A172 (cell line): ENCODE measurements around the gene DIP2B. TPM values are rescaled to one million over a fixed set of nuclear protein-coding genes. Genes with fewer than 3 reads are reported as not detected.

Experiments used
- DNase-seq: peaks from one replicate; pipeline ENCODE4 v3.0.0-alpha.2; 2015; ENCODE audit warnings: low spot score
- total RNA-seq: library from RNA; depleted of rRNA; stranded (reverse); fragments of >200 nt; shearing (Covaris generic); gene quantifications from 2 replicates; pipeline ENCODE4 v1.2.3, GENCODE V29; 2014

The DIP2B gene
- total RNA-seq, 1 experiment from 2014 or later = 25.0 TPM

DNA sequence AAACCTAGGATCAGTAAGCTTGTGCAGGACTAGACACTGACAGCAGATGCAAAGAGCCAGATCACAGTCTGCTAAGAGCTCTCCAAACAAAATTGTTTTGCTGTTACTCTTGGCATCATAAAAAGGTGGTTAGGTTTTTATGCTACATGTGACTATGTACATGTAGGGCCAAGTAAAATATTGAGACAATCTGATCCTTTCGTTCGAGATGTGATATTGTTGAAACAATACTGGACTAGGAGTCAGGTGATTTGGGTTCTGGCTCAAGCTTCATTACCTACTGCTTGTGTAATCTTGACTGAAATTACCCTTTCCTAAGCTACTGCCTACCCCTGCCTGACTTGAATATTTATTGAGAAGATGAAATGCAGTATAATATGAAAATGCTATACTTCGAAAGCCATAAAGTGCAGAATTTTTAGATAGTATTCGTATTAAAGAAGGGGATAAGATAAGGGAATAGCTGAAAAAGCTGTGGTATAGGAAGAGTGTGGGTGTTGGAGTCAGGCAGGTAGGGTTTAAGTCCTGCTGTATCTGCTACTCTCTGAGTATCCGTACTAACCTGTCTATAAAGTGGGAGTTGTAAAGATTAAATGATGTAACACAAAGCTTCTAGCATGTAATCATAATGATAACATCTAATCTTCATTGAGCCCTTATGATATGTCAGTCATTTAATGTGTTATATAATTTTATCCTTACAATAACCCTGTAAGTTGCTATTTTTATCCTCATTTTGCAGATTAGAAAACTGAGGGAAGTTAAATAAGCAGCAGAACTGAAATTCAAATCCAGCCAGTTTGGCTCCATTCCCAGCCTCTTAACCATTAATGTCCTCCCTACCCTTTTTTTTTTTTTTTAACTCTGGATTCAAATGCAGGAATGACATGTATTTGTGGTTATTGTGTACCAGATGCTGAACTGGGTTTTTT lies 220.5 kb downstream of the DIP2B start:
- no peak for DNase-seq

DNA sequence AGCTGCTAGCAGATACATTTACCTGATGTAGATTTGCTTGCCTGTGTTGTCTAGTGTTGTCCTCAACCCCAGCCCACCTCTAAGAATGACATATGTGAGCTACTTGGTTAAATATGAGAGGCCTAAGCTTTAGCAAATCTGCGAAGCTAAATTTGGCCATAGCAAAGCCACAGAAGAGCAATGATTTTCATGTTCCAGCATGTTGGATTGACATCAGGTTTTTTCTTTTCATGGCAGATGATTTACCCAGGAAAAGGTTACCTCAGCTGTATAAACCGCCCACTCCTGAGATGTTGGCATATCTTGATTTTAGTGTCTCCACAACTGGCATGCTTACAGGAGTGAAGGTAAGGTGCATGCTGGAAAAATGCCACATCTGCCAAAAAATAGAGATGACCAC lies 222.7 kb downstream of the DIP2B start:
- no peak for DNase-seq

DNA sequence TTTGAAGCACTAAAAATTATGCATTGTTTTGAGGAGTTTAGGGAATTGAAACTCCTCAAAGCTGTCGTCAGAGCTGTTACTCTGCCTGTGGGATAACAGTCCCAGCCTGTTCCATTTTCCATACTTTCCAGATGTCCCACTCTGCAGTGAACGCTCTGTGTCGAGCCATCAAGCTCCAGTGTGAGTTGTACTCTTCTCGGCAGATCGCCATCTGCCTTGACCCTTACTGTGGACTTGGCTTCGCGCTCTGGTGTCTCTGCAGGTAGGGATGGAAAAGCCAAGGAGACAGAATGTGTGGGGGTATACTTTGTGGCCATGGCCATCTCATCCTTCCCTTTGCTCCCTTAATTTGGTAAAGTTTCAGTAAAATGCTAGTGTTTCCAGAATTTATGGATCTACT lies 223.6 kb downstream of the DIP2B start:
- DNase-seq = no peak

DNA sequence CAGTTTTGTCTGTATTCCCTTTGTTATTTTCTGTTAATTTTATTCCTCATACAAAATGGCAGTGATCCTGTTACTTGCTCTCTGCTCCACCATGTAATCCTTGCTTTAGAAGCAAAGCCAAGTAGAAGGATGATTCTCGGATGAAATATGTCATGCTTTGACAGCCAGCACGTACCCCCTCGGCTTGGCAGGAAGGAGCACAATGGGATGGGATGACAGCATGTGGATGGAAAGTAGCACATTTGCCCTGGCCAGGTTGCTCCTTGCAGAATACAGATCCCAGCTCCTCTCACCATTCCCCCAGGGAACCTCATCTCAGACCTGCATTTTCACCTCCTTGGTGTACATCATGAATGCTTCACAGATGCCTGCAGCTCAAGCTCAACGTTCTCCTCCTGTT lies 224.1 kb downstream of the DIP2B start:
- DNase-seq = no peak

DNA sequence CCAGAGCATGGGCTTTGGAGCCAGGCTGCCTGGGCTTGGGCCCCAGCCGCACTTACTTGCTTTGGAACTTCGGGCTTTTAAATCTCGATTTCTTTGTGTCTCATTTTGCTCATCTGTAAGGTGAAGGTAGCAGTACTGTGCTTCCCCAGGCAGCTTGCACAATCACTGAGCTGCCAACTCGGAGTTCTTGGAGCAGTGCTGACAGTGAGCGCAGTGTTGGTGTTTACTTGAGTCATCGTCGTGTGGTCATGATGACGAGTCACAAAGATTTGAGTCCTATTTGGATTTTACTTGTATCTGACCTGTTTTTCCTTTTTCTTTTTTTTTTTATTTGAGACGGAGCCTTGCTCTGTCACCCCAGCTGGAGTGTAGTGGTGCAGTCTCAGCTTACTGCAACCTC lies 227.8 kb downstream of the DIP2B start:
- peak; percentile 76 for DNase-seq

DNA sequence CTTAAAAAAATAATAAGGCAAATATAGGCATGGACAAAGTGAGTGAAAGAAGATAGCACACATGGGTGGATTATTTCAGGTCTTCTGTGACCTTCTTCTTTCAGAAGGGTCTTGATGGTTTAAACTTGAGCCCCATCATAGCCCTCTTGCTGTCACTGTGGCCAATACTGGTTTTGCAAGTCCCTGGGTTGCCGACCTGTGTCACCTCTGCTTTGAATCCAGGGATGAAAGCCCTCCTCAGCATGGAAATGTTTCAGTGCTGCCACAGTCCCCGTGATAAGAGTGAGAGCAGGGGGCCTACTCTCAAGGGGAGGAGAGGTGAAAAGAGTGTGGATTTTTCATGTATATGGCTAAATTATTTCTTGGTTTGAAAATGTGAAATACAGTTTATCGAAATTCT lies 228.9 kb downstream of the DIP2B start:
- no peak for DNase-seq

DNA sequence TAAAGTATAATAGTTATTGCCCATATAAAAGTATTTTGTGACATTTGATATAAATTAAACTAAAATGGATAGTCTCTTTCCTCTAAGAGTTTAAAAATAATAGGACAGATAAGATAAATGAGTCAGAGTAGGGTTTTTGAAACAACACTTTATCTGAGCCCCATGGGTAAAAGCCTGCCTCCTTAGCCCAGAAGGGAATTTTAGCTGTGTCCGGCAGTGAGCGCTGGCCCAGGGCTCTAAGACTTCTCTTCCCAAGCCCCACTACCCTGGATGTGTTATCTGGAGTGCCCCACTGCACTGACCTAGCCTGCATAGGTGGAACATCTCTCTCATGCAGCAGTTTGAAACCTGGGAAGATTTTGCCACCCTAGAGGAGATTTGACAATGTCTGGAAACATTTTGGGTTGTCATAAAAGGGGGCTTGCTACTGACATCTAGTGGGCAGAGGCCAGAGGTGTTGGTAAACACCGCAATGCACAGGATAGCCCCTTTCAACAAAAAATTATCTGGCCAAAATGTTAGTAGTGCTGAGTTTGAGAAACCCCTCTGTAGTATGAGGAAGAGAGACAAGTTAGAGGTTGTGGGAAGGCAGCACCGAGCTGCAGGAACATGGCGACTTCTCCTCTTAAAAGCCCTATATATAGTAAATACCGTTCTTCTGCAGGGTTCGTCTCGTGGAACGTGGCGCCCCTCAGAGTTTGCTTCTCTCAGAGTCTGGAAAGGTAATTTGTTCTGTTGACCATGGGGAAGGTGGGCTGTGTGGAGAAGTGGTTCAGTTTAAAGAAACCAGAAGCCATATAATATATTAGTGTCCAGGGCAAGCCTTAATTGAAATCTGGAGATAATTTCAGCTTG lies 229.9 kb downstream of the DIP2B start:
- peak; percentile 11 for DNase-seq

DNA sequence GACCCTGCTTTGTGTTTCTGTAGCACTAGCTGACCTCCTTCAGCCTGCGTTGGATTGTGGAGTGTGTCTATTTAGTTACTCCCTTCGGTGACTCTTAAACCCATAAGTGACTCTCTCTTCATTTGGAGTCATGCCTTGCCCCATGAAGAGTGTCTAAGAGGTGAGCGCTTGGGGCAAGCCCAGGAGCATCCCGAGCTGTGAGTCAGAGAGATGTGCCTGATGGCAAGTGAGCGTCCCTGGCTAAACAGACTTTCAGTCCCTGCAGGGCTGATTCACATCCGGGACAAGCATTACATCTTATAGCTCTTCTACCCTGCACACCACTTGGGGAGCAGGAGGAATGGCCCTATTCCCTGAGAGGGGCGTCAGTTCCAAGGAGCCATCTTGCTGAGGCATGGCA lies 234.8 kb downstream of the DIP2B start:
- peak; percentile 23 for DNase-seq

DNA sequence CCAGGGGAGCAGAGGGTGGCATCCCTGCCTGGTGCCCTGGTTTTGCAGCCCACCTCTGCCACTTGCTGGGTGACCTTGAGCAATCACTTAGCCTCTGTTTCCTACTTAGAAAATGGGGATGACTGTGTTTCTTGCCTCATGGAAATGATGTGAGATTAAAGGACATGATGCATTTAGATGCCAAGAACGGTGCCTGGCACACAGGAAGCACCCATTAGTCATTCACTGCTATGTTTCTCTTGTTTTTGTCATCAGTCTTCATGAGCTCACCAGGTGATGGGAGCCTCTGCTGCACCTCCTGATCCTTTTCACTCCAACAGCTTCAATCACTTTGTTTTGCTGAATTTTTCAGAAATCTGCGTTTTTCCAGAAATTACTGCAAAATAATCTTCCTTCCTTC lies 235.5 kb downstream of the DIP2B start:
- peak; percentile 18 for DNase-seq

DNA sequence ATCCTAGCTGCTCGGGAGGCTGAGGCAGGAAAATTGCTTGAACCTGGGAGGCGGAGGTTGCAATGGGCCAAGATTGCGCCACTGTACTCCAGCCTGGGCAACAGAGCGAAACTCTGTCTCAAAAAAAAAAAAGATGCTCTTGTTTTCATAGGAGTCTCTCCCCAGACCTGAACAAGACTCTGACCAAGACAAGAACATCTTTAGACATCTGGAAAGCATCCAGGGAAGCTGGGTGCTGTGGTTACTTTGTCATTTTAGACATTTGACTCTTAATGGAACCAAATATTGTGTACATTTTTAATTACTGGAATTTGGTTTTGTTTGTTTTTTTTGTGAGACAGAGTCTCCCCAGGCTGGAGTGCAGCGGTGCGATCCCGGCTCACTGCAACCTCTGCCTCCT lies 238.0 kb downstream of the DIP2B start:
- no peak for DNase-seq

DNA sequence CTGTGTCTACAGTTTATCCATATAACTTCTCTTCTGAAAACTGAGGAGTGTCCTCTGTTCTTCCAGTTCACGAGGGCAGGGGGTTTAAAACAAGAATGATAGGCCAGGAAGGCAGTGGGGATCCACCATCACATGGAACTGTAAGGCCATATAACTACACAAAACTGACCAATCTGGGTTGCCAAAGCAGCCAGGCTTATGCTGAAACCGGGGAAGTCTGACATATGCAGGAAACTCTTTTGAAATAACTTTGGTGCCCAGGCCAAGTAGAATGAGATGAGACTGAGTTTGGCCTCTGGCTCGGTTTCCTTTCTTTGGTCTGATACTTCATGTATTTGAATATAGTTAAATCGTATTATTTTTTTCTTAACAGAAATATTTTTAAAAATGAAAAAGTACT lies 241.1 kb downstream of the DIP2B start:
- no peak for DNase-seq

DNA sequence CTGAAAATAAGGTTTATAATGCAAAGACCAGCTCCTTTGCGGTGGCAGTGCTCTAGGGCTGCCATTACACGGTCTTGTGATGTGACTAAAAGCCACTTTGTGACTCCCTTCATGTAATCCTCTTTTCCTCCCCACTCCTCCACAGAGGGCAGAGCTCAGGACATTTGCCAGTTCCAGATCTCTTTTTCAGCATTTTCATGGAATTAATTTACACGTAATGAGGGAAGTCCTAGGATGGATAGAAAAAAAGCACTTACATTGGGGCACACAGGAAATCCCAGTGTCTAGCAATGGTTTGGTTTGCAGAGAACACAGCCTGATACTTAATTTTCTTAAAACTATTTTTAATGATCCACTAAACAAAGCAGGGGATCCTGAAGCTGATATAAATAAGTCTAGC lies 241.6 kb downstream of the DIP2B start:
- no peak for DNase-seq

DNA sequence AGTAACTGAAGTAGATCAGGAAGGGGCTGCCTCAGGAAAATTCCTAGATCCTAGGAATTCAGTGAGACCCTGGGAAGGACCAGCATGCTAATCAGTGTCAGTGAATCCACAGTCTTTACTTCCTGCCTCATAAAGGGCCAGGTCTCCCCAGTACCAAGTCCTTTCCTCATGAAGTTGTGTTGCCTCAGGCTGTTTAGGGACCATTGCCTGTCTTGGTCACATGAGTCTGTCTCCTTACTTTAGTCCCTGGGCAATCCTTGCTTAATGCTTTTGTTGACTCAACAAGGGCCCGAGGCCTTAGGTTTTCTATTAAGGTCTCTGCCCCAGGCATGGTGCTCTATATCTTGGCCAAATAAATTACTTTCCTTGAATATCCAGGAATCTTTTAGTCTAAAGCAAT lies 243.0 kb downstream of the DIP2B start:
- no peak for DNase-seq

DNA sequence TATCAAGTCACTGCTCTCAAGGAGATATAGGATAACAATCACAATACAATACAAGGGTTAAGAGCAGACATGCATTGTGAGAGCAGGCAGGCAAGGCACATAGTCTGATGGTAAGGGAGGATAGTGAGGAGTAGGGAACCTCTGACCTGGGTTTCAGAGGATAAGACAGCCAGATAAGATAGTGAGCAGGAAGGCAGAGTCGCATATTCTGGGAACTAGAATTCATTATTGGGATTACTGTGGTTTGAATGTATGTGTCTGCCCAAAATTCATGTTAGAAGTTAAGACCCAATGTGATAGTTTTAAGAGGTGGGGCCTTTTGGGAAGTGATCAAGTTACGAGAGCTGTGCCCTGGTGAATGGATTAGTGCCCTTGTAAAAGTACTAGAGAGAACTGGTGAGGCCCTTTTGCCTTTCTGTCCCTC lies 244.7 kb downstream of the DIP2B start:
- no peak for DNase-seq

DNA sequence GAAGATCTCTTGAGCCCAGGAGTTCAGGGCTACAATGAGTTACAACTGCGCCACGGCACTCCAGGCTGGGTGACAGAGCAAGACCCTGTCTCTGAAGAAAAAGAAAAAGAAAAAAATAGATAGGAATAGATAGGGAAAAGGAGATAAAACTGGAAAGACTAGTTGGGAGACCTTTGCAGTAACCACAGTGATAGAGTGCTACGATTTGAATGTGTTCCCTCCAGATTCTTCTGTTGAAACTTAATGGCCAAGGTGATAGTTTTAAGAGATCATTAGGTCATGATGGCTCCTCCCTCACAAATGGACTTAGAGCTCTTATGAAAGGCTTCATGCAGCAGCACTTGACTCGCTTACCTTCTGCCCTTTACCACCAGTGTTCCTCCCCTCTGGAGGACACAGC lies 245.6 kb downstream of the DIP2B start:
- no peak for DNase-seq

DNA sequence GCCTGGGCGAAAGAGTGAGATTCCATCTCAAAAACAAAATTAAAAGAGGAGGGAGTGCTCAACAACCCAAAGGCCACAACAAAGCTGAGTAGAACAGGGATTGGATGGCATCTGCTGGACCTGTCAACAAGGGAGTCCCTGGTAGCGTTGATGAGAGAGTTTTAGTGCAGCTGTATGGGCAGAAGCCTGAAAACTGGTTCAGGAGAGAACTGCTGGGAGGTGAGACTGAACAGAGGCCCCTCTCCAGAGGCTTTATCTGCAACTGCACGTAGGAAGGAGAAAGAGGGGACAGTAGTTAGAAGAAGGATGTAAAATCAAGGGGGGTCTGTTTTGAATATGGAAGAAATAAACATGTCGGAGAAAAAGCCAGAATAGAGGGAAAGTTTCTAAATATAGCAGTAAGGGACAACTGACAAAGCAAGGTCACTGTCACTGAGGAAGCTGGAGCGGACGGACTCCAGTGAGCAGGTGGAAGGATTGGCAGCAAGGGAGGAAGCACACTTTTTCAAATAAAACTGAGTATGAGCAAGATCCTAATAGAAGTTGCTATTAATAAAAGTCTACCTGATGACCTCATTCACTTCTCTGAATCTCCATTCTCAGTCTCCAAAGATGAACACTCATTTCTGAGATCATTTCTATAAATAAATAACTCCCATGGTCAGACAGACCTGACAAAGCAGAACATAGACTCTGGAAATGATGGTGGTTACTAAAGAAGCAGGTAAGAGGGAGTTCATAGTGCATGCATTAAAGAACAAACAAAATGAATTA lies 247.3 kb downstream of the DIP2B start:
- DNase-seq = peak; percentile 14

DNA sequence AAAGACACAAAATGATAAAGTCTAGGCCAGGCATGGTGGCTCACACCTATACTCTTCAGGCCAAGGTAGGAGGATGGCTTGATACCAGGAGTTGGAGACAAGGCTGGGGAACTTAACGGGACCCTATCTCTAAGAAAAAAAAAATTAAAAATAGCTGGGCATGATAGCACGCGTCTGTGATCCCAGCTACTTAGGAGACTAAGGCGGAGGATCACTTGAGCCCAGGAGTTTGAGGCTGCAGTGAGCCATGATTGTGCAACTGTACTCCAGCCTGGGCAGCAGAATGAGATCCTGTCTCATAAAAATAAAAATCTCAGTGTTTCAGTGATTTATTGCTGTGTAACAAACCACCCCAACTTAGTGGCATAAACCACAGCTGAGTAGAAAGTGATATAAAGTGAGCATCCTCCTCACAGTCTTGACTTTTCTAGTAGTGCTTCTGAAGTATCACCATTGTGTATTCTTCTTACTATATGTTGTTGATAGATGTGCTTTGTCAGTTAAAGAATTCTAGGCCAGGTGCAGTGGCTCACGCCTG lies 248.5 kb downstream of the DIP2B start:
- DNase-seq = peak; percentile 35

DNA sequence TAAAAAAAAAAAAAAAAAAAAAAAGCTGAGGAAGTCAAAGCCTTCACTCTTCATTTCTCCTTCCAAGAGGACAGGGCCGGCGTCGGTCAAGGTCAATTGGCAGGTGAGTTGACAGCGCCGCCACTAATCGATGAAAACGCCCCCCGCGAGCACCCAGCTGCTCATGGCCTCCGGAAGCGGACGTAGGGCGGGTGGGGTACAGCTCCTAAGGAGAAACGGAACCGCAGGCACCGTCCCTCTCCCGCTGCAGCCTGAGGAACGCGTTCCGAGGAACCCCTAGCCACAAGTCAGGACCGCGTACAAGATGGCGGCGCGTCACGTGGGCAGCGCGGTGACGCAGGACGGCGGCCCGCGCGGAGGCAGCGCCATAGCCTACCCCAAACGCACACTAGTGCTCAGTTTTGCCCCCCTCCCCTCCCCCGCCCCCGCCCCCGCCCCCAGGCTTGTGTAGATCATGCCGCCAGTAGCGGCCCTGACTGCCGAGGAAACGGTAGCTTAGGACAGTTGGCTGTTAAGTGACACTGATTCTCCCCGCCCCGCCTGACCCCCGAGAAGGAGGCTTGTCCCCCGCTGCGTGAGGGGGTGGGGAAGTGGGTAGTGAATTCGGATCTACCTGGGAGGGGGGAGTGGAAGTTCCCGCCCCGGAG lies 259.0 kb downstream of the DIP2B start, which contains the start of gene ATF1:
Gene ATF1, plus strand, starts transcription at position 463 of the 647 bp plus-strand sequence. CDS start 16,045 bp downstream, outside the sequence.
- peak; percentile 77 for DNase-seq

DNA sequence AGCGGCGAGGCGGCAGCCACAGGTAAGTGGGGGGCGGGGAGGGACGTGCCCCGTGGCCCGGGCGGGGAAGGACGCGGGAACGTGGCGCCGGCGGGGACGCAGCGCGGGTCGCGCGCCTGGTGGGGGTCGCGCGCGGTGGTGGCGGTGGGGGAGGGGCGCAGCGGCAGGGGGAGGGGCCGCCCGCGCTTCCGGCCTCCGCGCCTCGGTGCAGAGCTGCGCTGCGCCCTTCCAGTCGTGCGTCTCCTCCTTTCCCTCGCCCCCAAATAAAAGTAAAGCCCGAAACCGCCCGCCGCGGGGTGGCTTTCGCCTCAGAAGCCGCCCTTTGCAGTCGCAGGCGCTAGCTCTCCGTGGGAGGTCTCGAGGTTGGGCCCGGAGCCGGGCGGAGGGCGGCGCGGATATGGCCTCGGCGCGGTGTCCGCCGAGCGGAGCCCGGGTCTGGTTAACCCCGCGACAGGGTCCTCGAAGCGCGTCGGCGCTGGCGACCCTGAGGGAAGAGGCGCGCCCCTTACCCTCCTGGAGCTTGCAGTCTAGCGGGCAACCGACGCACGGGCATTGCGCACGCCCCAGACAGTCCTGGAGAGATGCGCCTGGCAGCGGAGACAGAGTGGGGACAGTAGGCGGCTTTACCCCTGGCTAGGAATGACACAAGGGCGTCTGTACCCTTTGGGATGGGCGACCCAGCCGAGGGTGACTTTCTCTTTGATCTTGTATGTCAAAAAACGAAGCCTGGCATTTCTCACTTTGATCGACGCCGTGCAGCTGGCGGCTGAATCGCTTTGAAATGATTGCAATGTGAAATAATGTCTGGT lies 259.7 kb downstream of the DIP2B start:
- peak; percentile 16 for DNase-seq
